ENCODE data around the gene ZSCAN22. TPM values are rescaled to one million over a fixed set of nuclear protein-coding genes. Genes with fewer than 3 reads are reported as not detected.
A peak's percentile ranks its signal among the peaks of the same experiment; 100 is the strongest.

Gene ZSCAN22
- total and polyA plus RNA-seq, 2 experiments from 2014 or later: 0.86 to 2.9 TPM

DNA sequence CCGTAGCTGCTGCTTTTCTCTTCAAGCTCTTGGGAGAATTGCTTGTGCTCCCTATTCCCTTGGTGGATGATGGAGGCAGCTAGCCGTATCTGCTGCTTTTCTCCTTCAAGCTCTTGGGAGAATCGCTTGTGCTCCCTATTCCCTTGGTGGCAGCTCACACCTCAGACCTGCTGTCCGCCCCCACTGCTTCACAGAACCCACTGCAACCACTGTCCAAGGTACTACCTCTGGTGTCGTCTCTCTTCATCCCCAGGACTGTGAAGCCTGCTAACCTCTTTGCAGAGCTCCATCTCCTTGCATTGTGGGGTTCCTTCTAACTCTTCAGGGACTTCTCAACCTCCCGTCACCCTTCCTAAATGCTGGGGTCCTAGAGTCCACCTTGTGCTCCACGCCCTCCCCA lies 26.2 kb upstream of the ZSCAN22 start:
- Mint-ChIP-seq H3K27ac (no peak overlapping the region), H3K4me3 (no peak overlapping the region), H3K36me3 (ENCODE audit: low read depth) (peaks cover 52% of the 10 kb centered on the region), H3K9me3 (no peaks in the 10 kb centered on the region; the same call in 2 of the 3 replicates), H3K27me3 (ENCODE audit: insufficient read depth, low read depth, poor library complexity) (peaks cover 3% of the 10 kb centered on the region), H3K4me1 (peaks cover 6% of the 10 kb centered on the region; the same call in 1 of the 3 replicates)
- Histone ChIP-seq H3K27me3 (ENCODE audit: insufficient read depth) (no peaks in the 10 kb centered on the region), H2AFZ (no peak overlapping the region), H3K9me2 (ENCODE audit: insufficient read depth) (no peaks in the 10 kb centered on the region), H3K79me2 (replicated peaks; ENCODE audit: insufficient read depth) (peaks cover 32% of the 10 kb centered on the region), H3K4me1 (ENCODE audit: insufficient read depth) (no peaks in the 10 kb centered on the region; the same call in 1 of the 2 replicates), H3K4me2 (no peak overlapping the region), H3K27ac (ENCODE audit: low read depth) (no peak overlapping the region), H3K4me3 (no peak overlapping the region), H4K20me1 (replicated peaks; ENCODE audit: insufficient read depth) (peaks cover 40% of the 10 kb centered on the region), H3F3A (replicated peaks; ENCODE audit: low read depth) (peaks cover 8% of the 10 kb centered on the region; the same call in 1 of the 2 replicates), H3K36me3 (ENCODE audit: insufficient read depth) (peaks cover 19% of the 10 kb centered on the region)
- TF ChIP-seq, protein P1, sequence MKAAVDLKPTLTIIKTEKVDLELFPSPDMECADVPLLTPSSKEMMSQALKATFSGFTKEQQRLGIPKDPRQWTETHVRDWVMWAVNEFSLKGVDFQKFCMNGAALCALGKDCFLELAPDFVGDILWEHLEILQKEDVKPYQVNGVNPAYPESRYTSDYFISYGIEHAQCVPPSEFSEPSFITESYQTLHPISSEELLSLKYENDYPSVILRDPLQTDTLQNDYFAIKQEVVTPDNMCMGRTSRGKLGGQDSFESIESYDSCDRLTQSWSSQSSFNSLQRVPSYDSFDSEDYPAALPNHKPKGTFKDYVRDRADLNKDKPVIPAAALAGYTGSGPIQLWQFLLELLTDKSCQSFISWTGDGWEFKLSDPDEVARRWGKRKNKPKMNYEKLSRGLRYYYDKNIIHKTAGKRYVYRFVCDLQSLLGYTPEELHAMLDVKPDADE (IDR thresholded peaks at IDR 0.05): no peak
- TF ChIP-seq JUNB (IDR thresholded peaks at IDR 0.05; ENCODE audit: unreplicated experiment): no peak
- TF ChIP-seq NANOG (IDR thresholded peaks at IDR 0.05; ENCODE audit: borderline replicate concordance): no peak
- TF ChIP-seq, protein P2, sequence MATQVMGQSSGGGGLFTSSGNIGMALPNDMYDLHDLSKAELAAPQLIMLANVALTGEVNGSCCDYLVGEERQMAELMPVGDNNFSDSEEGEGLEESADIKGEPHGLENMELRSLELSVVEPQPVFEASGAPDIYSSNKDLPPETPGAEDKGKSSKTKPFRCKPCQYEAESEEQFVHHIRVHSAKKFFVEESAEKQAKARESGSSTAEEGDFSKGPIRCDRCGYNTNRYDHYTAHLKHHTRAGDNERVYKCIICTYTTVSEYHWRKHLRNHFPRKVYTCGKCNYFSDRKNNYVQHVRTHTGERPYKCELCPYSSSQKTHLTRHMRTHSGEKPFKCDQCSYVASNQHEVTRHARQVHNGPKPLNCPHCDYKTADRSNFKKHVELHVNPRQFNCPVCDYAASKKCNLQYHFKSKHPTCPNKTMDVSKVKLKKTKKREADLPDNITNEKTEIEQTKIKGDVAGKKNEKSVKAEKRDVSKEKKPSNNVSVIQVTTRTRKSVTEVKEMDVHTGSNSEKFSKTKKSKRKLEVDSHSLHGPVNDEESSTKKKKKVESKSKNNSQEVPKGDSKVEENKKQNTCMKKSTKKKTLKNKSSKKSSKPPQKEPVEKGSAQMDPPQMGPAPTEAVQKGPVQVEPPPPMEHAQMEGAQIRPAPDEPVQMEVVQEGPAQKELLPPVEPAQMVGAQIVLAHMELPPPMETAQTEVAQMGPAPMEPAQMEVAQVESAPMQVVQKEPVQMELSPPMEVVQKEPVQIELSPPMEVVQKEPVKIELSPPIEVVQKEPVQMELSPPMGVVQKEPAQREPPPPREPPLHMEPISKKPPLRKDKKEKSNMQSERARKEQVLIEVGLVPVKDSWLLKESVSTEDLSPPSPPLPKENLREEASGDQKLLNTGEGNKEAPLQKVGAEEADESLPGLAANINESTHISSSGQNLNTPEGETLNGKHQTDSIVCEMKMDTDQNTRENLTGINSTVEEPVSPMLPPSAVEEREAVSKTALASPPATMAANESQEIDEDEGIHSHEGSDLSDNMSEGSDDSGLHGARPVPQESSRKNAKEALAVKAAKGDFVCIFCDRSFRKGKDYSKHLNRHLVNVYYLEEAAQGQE (IDR thresholded peaks at IDR 0.05; ENCODE audit: unreplicated experiment): peak; percentile 52
- DNase-seq (ENCODE audit: low spot score) (no peak), ATAC-seq (no peak)

DNA sequence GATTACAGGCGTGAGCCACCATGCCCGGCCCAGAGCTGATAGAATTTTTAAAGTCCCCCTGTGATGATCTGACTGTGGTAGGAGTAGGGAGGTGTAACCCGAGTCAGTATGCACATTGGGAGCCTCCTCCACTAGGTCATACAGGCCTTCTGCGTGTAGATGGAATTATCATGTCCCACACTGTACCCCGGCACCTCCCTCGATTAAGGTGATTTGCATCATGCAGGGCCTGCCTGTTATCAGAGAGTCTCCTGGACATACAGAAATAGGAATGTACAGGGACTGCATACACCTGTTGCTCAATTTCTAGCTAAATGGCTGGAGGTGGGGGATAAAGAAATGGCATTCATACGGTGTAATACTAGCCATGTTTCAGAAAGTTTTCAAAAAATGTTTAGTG lies 22.5 kb upstream of the ZSCAN22 start:
- peak; percentile 13 for ATAC-seq
- H3K79me2 ChIP-seq (replicated peaks; ENCODE audit: insufficient read depth): peaks cover 20% of the 10 kb centered on the region
- no peaks in the 10 kb centered on the region for H3K27me3 ChIP-seq (ENCODE audit: insufficient read depth)
- Mint-ChIP-seq H3K27ac (no peak overlapping the region), H3K9me3 (no peaks in the 10 kb centered on the region), H3K27me3 (ENCODE audit: insufficient read depth, low read depth, poor library complexity) (peaks cover 3% of the 10 kb centered on the region), H3K4me1 (peaks cover 13% of the 10 kb centered on the region; the same call in 2 of the 3 replicates), H3K4me3 (peak overlapping the region; percentile 97), H3K36me3 (ENCODE audit: low read depth) (peaks cover 52% of the 10 kb centered on the region)
- DNase-seq (ENCODE audit: low spot score): peak; percentile 36
- peak overlapping the region; percentile 65 for H3K4me2 ChIP-seq
- no peak overlapping the region for H3K27ac ChIP-seq (ENCODE audit: low read depth)
- peaks cover 12% of the 10 kb centered on the region; the same call in 1 of the 2 replicates for H3F3A ChIP-seq (replicated peaks; ENCODE audit: low read depth)
- peaks cover 6% of the 10 kb centered on the region; the same call in 1 of the 2 replicates for H3K4me1 ChIP-seq (ENCODE audit: insufficient read depth)
- no peaks in the 10 kb centered on the region for H3K9me2 ChIP-seq (ENCODE audit: insufficient read depth)
- peaks cover 31% of the 10 kb centered on the region for H4K20me1 ChIP-seq (replicated peaks; ENCODE audit: insufficient read depth)
- H3K36me3 ChIP-seq (ENCODE audit: insufficient read depth): 0 out of 2 replicates have a peak, but pooled peaks cover 3% of the 10 kb centered on the region
- H3K4me3 ChIP-seq: peak overlapping the region; percentile 71
- H2AFZ ChIP-seq: no peak overlapping the region
- TF ChIP-seq NANOG (IDR thresholded peaks at IDR 0.05; ENCODE audit: borderline replicate concordance): no peak
- TF ChIP-seq, protein P2 (IDR thresholded peaks at IDR 0.05; ENCODE audit: unreplicated experiment): no peak
- no peak for TF ChIP-seq JUNB (IDR thresholded peaks at IDR 0.05; ENCODE audit: unreplicated experiment)
- TF ChIP-seq, protein P3, sequence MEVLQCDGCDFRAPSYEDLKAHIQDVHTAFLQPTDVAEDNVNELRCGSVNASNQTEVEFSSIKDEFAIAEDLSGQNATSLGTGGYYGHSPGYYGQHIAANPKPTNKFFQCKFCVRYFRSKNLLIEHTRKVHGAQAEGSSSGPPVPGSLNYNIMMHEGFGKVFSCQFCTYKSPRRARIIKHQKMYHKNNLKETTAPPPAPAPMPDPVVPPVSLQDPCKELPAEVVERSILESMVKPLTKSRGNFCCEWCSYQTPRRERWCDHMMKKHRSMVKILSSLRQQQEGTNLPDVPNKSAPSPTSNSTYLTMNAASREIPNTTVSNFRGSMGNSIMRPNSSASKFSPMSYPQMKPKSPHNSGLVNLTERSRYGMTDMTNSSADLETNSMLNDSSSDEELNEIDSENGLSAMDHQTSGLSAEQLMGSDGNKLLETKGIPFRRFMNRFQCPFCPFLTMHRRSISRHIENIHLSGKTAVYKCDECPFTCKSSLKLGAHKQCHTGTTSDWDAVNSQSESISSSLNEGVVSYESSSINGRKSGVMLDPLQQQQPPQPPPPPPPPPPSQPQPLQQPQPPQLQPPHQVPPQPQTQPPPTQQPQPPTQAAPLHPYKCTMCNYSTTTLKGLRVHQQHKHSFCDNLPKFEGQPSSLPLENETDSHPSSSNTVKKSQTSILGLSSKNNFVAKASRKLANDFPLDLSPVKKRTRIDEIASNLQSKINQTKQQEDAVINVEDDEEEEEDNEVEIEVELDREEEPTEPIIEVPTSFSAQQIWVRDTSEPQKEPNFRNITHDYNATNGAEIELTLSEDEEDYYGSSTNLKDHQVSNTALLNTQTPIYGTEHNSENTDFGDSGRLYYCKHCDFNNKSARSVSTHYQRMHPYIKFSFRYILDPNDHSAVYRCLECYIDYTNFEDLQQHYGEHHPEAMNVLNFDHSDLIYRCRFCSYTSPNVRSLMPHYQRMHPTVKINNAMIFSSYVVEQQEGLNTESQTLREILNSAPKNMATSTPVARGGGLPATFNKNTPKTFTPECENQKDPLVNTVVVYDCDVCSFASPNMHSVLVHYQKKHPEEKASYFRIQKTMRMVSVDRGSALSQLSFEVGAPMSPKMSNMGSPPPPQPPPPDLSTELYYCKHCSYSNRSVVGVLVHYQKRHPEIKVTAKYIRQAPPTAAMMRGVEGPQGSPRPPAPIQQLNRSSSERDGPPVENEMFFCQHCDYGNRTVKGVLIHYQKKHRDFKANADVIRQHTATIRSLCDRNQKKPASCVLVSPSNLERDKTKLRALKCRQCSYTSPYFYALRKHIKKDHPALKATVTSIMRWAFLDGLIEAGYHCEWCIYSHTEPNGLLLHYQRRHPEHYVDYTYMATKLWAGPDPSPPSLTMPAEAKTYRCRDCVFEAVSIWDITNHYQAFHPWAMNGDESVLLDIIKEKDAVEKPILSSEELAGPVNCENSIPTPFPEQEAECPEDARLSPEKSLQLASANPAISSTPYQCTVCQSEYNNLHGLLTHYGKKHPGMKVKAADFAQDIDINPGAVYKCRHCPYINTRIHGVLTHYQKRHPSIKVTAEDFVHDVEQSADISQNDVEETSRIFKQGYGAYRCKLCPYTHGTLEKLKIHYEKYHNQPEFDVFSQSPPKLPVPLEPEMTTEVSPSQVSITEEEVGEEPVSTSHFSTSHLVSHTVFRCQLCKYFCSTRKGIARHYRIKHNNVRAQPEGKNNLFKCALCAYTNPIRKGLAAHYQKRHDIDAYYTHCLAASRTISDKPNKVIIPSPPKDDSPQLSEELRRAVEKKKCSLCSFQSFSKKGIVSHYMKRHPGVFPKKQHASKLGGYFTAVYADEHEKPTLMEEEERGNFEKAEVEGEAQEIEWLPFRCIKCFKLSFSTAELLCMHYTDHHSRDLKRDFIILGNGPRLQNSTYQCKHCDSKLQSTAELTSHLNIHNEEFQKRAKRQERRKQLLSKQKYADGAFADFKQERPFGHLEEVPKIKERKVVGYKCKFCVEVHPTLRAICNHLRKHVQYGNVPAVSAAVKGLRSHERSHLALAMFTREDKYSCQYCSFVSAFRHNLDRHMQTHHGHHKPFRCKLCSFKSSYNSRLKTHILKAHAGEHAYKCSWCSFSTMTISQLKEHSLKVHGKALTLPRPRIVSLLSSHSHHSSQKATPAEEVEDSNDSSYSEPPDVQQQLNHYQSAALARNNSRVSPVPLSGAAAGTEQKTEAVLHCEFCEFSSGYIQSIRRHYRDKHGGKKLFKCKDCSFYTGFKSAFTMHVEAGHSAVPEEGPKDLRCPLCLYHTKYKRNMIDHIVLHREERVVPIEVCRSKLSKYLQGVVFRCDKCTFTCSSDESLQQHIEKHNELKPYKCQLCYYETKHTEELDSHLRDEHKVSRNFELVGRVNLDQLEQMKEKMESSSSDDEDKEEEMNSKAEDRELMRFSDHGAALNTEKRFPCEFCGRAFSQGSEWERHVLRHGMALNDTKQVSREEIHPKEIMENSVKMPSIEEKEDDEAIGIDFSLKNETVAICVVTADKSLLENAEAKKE (CRISPR knock-in tag; IDR thresholded peaks at IDR 0.05): no peak

Measured in GM23338 (cell line).